DMS79 (cell line): ENCODE data around the gene C18orf54.
"Not testable (repeated sequence)": the region's sequence is repeated elsewhere in the genome, so short reads cannot be mapped to it uniquely, and the experiment has no call there.

Experiments
- DNase-seq: peaks from one replicate; lab custom pipeline; 2025; lab: John Stamatoyannopoulos, UW

C18orf54 gene

DNA sequence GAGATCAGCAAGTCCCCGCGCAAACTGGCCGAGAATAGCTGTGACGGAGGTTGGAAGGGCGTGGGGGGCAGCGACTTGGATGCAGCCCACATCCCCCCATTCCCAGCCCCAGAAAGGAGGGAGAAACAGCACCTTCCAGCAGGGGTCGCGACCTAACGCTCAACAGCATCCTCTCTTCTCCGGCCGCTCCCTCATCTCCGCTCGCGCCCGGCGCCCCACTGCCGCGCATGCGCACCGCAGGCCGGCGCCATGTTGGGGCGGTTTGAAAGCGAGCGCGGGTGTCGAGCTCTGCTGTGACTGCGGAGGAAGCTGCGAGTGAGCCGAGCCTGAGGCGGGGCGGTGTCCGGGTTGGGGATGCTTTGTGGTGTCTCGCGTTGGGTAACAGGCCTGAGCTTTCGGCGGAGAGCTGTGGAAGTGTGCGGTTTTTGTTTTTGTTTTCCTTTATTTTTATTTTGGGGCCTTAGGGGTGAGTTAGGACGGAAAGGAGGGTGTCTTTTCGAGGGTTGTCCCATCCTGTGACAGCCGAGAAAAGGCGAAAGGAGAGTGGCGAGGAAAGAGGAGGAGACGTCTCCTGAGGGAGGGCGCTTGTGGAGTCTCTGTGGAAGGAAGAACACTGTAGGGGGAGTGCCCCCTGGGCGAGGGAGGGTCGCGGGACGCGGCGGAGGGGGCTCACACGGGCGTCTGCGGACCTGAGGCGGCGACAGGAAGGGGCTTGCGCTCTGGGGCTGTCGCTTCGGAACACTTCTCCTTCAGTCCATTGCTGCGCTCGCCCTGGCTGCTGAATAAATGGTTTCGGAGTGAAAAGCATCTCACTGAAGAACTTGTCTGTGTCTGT, at the start of gene C18orf54, which contains the start of gene STARD6:
Gene C18orf54, plus strand, starts transcription at position 247 of the 835 bp plus-strand sequence. CDS start 2,667 bp downstream, outside the sequence.
Gene STARD6, minus strand, starts transcription at position 199 of the 835 bp plus-strand sequence. CDS start 3,285 bp downstream, outside the sequence.
- peak; percentile 81 for DNase-seq

GRCh38 chr18:54309564-54309963, 48.1 kb upstream of the C18orf54 start:
- not testable (repeated sequence) for DNase-seq

DNA sequence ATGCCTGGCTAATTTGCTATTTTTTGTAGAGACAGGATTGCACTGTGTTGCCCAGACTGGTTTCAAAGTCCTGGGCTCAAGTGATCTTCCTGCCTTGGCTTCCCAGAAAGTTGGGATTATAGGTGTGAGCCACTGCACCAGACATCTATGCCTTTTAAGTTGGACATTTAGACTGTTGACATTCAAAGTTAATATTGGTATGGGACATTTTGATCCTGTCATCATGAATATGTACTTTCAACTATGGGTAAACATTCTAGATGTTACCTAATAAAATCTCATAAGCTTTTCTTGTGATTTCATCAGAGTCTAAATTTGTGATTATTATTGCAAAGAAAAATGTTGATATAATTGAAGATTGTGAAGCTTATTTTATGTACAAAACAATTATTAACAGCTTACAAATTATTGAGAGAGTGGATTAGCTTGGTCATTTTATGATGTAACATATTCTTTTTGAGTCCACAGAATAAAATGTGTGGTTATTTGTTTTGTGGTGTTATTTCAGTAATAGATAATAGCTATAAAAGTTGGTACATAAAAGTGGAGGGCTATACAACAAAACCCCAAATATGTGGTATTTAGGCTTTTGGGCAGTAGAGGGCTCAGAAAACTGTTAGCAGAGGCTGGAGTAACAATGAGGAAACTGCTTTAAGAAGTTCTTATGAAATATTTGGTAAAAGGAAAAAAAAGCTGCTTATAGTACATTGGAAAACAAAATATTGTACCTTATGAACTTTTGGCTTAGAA, 41.5 kb upstream of the C18orf54 start:
- no peak for DNase-seq

- no peak for DNase-seq
Observed at GRCh38 chr18:54323561-54323960, 34.1 kb upstream of the C18orf54 start.

DNA sequence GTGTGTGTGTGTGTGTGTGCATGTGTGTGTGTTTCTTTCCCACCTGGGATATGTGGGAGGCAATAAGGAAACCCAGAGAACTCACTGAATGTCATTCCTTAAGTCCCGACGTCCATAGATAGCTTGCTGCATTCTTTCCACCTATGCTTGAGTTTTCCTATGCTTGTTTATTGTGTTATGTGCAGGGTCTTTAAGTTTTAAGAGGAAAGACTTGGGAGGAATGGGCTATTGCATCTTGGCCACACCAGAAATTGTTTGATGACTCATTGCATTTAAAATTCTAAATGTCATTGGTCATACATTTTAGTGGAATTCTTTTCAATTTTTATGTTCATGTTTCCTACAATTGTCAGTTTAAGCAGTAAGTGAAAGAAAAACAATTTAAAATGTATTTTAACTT, 33.7 kb upstream of the C18orf54 start:
- no peak for DNase-seq

- no peak for DNase-seq
Observed at GRCh38 chr18:54327818-54328217, 29.9 kb upstream of the C18orf54 start.

DNA sequence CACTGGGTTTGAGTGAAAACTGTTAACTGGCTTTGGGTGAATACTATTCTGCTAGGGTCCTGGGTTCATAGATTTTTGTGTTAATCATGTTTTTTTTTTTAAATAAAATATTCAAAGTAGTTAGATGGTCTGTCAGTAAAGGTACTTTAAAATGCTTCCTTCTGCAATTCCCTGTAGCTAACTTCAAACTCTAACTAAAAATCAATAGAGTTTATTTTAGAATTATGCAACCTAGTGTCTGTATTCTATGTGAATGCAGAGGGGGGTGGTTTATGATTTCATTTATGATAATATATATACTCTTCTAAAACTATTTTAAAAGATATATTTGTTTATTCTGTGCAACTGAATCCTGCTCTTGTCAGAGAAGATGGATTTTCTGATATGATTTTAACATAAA, 27.9 kb upstream of the C18orf54 start:
- DNase-seq, result no peak

DNA sequence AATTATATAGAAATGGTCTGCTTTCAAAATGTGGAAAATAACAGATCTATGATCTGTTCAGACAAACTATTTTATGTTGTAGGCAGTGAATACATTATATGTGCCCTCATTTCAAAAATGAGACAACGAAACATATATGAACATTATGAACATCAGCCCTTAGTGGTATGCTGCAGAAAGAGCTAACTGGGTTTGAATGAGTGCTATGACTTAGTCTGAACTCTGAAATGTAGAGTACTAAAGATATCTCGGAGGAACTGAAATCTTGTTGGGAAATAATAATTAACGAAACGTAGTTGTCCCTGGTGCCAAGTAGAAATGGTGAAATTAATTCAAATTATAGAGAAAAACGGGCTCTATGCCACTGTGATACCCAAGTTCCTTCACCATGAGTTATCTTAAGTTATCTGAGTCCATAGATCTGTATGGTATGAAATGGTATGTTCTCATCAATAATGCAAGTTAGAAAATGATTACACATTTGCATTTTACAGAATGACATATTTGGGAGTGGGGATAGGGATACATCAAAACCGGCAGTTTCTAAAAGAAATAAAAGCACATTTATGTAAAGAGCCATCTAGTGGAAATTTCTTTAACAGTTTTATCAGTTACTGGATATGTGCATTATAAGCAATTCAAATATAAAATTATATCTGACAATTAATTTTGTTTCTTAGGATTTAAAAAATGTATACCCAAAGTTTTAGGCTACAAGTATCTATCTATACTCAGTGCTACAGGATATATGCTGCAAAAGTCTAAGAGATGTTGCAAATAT, 26.7 kb upstream of the C18orf54 start:
- no peak for DNase-seq

- DNase-seq, result no peak
Observed at GRCh38 chr18:54335638-54336173, 22.0 kb upstream of the C18orf54 start.

DNA sequence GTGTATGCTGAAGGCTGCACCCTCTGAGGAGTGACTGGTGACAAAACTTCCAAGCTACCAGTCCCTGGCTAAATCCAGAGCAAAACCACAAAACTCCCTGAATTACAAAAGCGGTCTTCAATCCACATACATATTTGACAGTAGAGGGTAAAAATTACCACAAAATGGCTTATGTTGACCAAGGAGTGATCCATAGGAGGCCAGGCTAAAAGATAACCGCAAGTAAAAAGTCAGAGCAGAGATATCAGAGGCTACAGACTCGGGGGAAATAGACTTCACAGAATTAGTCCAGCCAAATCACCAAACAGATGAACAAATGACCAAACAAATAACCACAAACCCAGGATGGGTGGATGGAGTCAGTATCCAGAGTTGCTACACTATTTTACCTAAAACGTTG, 19.5 kb upstream of the C18orf54 start:
- no peak for DNase-seq

GRCh38 chr18:54351186-54351585, 6.5 kb upstream of the C18orf54 start:
- DNase-seq, result no peak

- peak; percentile 27 for DNase-seq
Observed at GRCh38 chr18:54357082-54357659, 535 bp upstream of the C18orf54 start.

DNA sequence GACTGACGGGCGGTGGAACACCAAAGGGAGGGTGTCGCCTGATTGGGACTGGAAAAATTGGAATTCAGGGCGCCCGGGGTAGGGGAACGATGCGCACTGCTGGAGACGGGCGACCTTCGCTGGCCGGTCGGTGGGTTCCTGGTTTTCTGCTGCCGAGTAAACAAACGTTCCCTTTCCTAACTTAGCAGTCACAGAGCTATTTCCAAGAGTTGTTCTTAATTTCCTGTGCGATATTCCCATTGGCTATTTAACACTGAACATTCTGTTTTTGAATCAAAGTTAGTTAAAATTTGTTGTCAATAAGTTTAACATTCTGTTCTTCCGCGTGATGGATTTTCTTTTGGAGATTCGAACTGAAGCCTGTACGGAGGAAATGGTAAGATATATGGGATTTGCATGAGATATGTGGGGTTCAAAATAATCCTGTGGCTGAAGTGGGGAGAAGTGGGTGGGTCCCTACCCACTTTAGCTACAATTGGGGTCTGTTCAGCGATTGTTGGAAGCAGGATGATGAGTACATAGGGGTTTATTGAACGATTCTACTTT, 862 bp downstream of the C18orf54 start:
- no peak for DNase-seq

DNA sequence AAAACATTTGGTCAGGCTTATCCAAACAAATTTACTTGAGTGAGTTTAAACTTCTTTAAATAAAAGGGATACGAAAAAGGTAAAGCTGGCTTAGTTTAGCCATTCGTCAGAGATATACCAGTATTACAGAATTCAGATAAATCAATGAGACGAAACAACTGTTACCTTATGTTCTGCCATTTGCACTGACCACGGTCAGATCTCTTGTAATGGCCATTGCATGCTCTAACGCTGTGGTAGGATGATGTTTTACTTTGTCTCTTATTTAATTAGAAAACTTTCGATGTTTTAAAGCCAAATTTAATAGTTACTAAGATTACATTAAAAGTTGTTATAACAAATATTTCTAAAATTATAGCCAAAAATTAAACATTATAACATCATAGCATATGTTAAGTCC, 1.5 kb downstream of the C18orf54 start:
- DNase-seq, result no peak

DNA sequence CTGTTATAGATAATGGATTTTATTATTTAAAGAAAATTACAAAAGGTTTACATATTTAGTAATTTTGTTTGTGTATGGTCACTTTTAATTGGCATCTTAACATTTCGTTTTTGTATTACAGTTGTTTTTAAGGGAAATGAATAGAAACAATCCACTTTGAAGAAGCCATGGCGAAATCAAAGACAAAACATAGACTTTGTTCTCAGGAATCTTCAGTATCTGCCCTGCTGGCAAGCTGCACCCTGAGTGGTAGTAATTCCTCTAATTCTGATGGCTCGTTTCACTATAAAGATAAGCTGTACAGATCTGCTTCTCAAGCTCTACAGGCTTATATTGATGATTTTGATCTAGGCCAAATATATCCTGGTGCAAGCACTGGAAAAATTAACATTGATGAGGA, 2.7 kb downstream of the C18orf54 start:
- no peak for DNase-seq

- DNase-seq, result no peak
Observed at GRCh38 chr18:54378057-54378456, 20.4 kb downstream of the C18orf54 start.

GRCh38 chr18:54381640-54382039, 23.9 kb downstream of the C18orf54 start:
- DNase-seq, result no peak

GRCh38 chr18:54382076-54382475, 24.4 kb downstream of the C18orf54 start:
- DNase-seq, result no peak

- no peak for DNase-seq
Observed at GRCh38 chr18:54382733-54383252, 25.1 kb downstream of the C18orf54 start.

GRCh38 chr18:54386043-54386442, 28.3 kb downstream of the C18orf54 start:
- no peak for DNase-seq
